Measurements from ENCODE around the gene BPIFB3.

Gene BPIFB3

GRCh38 chr20:33020278-33021161, 33.2 kb upstream of the BPIFB3 start:
- no peak for TF ChIP-seq POLR2AphosphoS5 (IDR thresholded peaks at IDR 0.05; ENCODE audit: borderline replicate concordance, low read depth, low read length)
- no peak for TF ChIP-seq EZH2 (IDR thresholded peaks at IDR 0.05)
- TF ChIP-seq FOXP2 (optimal IDR thresholded peaks at IDR 0.05; ENCODE audit: control extremely low read depth, extremely low read length, insufficient read depth) = no peak
- no peak overlapping the region for H3K27ac ChIP-seq
- no peak overlapping the region for H3K9ac ChIP-seq (ENCODE audit: insufficient read length)
- no peak for DNase-seq (ENCODE audit: low read depth, low spot score)
- no peaks in the 10 kb centered on the region for H3K9me3 ChIP-seq (ENCODE audit: low read depth, low read length)
- no peaks in the 10 kb centered on the region for H3K36me3 ChIP-seq (ENCODE audit: insufficient read depth, low read length)
- no peak overlapping the region for H3K4me3 ChIP-seq

GRCh38 chr20:33021879-33022278, 31.8 kb upstream of the BPIFB3 start:
- H3K4me3 ChIP-seq = no peak overlapping the region
- no peak for TF ChIP-seq FOXP2 (optimal IDR thresholded peaks at IDR 0.05; ENCODE audit: control extremely low read depth, extremely low read length, insufficient read depth)
- no peak for TF ChIP-seq POLR2AphosphoS5 (IDR thresholded peaks at IDR 0.05; ENCODE audit: borderline replicate concordance, low read depth, low read length)
- TF ChIP-seq EZH2 (IDR thresholded peaks at IDR 0.05) = no peak
- DNase-seq (ENCODE audit: low read depth, low spot score) = no peak
- no peak overlapping the region for H3K9ac ChIP-seq (ENCODE audit: insufficient read length)
- H3K36me3 ChIP-seq (ENCODE audit: insufficient read depth, low read length) = no peaks in the 10 kb centered on the region
- no peaks in the 10 kb centered on the region for H3K9me3 ChIP-seq (ENCODE audit: low read depth, low read length)
- H3K27ac ChIP-seq = no peak overlapping the region

- no peak overlapping the region for H3K4me3 ChIP-seq
- H3K27ac ChIP-seq = no peak overlapping the region
- no peaks in the 10 kb centered on the region for H3K9me3 ChIP-seq (ENCODE audit: low read depth, low read length)
- TF ChIP-seq EZH2 (IDR thresholded peaks at IDR 0.05) (no peak), POLR2AphosphoS5 (IDR thresholded peaks at IDR 0.05; ENCODE audit: borderline replicate concordance, low read depth, low read length) (no peak), FOXP2 (optimal IDR thresholded peaks at IDR 0.05; ENCODE audit: control extremely low read depth, extremely low read length, insufficient read depth) (no peak)
- no peaks in the 10 kb centered on the region for H3K36me3 ChIP-seq (ENCODE audit: insufficient read depth, low read length)
- H3K9ac ChIP-seq (ENCODE audit: insufficient read length) = no peak overlapping the region
- no peak for DNase-seq (ENCODE audit: low read depth, low spot score)
These were observed 31.4 kb upstream of the BPIFB3 start for GRCh38 chr20:33022289-33022688.

- H3K9ac ChIP-seq (ENCODE audit: insufficient read length) = no peak overlapping the region
- TF ChIP-seq EZH2 (IDR thresholded peaks at IDR 0.05) = no peak
- TF ChIP-seq FOXP2 (optimal IDR thresholded peaks at IDR 0.05; ENCODE audit: control extremely low read depth, extremely low read length, insufficient read depth) = no peak
- TF ChIP-seq POLR2AphosphoS5 (IDR thresholded peaks at IDR 0.05; ENCODE audit: borderline replicate concordance, low read depth, low read length) = no peak
- no peak for DNase-seq (ENCODE audit: low read depth, low spot score)
- no peaks in the 10 kb centered on the region for H3K9me3 ChIP-seq (ENCODE audit: low read depth, low read length)
- no peaks in the 10 kb centered on the region for H3K36me3 ChIP-seq (ENCODE audit: insufficient read depth, low read length)
- H3K4me3 ChIP-seq = no peak overlapping the region
- H3K27ac ChIP-seq = no peak overlapping the region
These were observed 30.8 kb upstream of the BPIFB3 start for GRCh38 chr20:33022694-33023438.

GRCh38 chr20:33023439-33024242, 30.1 kb upstream of the BPIFB3 start:
- no peak for DNase-seq (ENCODE audit: low read depth, low spot score)
- TF ChIP-seq POLR2AphosphoS5 (IDR thresholded peaks at IDR 0.05; ENCODE audit: borderline replicate concordance, low read depth, low read length) = no peak
- TF ChIP-seq EZH2 (IDR thresholded peaks at IDR 0.05) = no peak
- no peak for TF ChIP-seq FOXP2 (optimal IDR thresholded peaks at IDR 0.05; ENCODE audit: control extremely low read depth, extremely low read length, insufficient read depth)
- no peak overlapping the region for H3K27ac ChIP-seq
- no peak overlapping the region for H3K4me3 ChIP-seq
- H3K9ac ChIP-seq (ENCODE audit: insufficient read length) = no peak overlapping the region
- no peaks in the 10 kb centered on the region for H3K9me3 ChIP-seq (ENCODE audit: low read depth, low read length)
- no peaks in the 10 kb centered on the region for H3K36me3 ChIP-seq (ENCODE audit: insufficient read depth, low read length)

- Histone ChIP-seq H3K9ac (ENCODE audit: insufficient read length) (no peak overlapping the region), H3K27ac (no peak overlapping the region), H3K4me3 (no peak overlapping the region), H3K36me3 (ENCODE audit: insufficient read depth, low read length) (no peaks in the 10 kb centered on the region), H3K9me3 (ENCODE audit: low read depth, low read length) (no peaks in the 10 kb centered on the region)
- TF ChIP-seq POLR2AphosphoS5 (IDR thresholded peaks at IDR 0.05; ENCODE audit: borderline replicate concordance, low read depth, low read length) (no peak), EZH2 (IDR thresholded peaks at IDR 0.05) (no peak), FOXP2 (optimal IDR thresholded peaks at IDR 0.05; ENCODE audit: control extremely low read depth, extremely low read length, insufficient read depth) (no peak)
- DNase-seq (ENCODE audit: low read depth, low spot score) = no peak
These were observed 29.5 kb upstream of the BPIFB3 start for GRCh38 chr20:33024243-33024560.

GRCh38 chr20:33024609-33025317, 28.9 kb upstream of the BPIFB3 start:
- H3K9ac ChIP-seq (ENCODE audit: insufficient read length) = no peak overlapping the region
- no peak overlapping the region for H3K27ac ChIP-seq
- TF ChIP-seq POLR2AphosphoS5 (IDR thresholded peaks at IDR 0.05; ENCODE audit: borderline replicate concordance, low read depth, low read length) (no peak), EZH2 (IDR thresholded peaks at IDR 0.05) (no peak), FOXP2 (optimal IDR thresholded peaks at IDR 0.05; ENCODE audit: control extremely low read depth, extremely low read length, insufficient read depth) (no peak)
- no peaks in the 10 kb centered on the region for H3K36me3 ChIP-seq (ENCODE audit: insufficient read depth, low read length)
- no peaks in the 10 kb centered on the region for H3K9me3 ChIP-seq (ENCODE audit: low read depth, low read length)
- no peak for DNase-seq (ENCODE audit: low read depth, low spot score)
- H3K4me3 ChIP-seq = no peak overlapping the region

All from SK-N-MC (cell line).